HG03354 (cell line): ENCODE results near the gene KLK3.
"Not testable (repeated sequence)": the region's sequence is repeated elsewhere in the genome, so short reads cannot be mapped to it uniquely, and the experiment has no call there.

Source experiments
- ATAC-seq: cut with Tn5 transposase; IDR thresholded peaks from one replicate; pipeline ENCODE4 v1.9.1; 2021; ENCODE audit warnings: mild to moderate bottlenecking; ENCODE audit not compliant: unreplicated experiment, poor library complexity, severe bottlenecking

The KLK3 gene

DNA sequence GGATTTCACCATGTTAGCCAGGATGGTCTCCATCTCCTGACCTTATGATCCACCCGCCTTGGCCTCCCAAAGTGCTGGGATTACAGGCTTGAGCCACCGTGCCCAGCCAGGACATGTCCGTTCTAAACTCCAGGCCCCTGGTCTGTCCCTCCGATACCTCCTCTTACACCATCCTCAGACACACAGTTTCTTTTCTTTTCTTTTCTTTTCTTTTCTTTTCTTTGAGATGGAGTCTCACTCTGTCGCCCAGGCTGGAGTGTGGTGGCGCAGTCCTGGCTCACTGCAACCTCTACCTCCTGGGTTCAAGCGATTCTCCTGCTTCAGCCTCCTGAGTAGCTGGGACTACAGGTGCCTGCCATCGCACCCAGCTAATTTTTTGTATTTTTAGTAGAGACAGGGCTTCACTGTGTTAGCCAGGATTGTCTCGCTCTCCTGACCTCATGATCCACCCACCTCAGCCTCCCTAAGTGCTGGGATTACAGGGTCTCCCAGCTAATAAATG, 41.4 kb downstream of the KLK3 start:
- ATAC-seq, result not testable (repeated sequence)

DNA sequence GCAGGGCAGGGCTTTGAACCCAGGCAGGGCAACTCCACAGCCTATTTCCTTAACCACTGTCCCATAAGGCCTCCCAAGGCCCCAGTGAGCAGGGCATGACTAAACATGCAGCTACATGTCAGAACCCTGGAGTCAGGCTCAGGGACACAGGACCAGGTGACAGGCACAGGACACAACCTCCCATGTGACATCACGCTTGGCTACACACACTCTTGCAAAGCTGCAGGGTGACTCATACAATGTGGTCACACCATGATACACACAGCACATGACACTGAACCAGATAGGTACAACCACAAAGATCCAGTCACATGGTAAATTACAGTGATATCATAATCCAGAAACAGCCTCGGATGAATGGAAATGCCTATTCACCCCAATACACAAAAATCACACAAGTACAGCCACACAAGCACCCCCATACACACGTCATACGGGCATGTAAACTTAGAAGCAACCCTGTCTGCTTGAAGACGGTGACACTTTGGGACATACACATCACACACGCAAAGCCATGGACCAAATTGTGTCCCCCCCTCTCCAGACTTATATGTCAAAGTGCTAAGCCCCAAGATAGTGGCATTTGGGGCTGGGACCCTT, 42.0 kb downstream of the KLK3 start:
- peak; percentile 85 for ATAC-seq

DNA sequence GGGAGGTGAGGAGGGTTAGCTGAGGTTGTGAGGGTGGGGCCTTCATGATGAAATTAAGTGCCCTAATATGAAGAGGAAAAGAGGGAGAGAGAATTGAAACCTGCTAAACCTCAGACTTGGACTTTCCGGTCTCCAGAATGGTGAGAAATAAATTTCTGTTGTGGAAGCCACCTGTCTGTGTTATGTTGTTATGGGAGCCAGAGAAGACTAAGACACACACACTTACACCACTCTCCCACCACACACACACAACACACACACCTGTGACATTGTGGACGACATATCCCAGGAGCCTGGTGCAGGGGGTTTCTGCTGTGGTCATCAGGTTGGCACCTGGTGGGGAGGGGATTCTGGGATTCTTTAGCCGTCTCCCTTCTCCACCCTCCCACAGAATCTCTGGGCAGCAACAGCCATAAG, 42.5 kb downstream of the KLK3 start:
- peak; percentile 48 for ATAC-seq

GRCh38 chr19:50897612-50898011, 42.9 kb downstream of the KLK3 start:
- peak; percentile 5 for ATAC-seq

GRCh38 chr19:50898018-50898417, 43.3 kb downstream of the KLK3 start:
- ATAC-seq, result no peak

- no peak for ATAC-seq
Measured at GRCh38 chr19:50899569-50899968, 44.9 kb downstream of the KLK3 start.

DNA sequence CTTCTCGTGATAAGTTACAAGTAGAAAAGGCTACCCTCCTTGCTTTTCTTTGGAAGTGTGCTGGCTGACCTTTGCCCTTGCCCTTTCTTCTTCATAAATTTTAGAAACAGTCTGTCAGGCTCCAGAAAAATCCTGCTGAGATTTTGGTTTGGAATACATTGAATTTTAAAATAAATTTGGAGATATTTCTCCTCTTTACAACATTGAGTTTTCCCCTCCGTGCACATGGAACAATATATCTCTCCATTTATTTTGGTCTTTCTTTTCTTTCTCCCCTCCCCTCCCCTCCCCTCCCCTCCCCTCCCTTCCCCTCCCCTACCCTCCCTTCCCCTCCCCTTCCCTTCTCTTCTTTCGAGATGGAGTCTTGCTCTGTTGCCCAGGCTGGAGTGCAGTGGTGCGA, 47.9 kb downstream of the KLK3 start:
- no peak for ATAC-seq

DNA sequence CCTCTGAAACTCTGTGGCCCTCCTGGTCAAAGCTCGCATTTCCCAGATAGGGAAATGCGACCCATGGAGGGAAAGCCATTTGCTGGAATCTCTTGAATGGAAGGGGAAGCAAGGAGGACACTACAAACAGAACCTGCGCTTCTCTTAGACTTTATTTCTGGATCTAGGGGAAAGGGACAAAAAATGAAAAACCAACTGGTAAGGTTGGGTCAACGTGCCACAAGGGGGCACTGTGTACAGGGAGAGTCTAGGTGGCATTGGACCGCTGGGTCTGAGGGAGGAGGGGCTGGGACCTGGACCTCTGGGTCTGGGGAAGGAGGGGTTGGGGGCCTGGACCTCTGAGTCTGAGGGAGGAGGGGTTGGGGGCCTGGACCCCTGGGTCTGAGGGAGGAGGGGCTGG, 51.5 kb downstream of the KLK3 start:
- ATAC-seq, result no peak

- ATAC-seq, result no peak
Measured at GRCh38 chr19:50908336-50908735, 53.6 kb downstream of the KLK3 start.

GRCh38 chr19:50909240-50910070, 54.7 kb downstream of the KLK3 start:
- ATAC-seq, result peak; percentile 70
